ENCODE measurements around the gene MAGI2. TPM values are rescaled to one million over a fixed set of nuclear protein-coding genes. Genes with fewer than 3 reads are reported as not detected.

MAGI2 gene
- total RNA-seq, 2 experiments from 2014 or later: 0.03 to 0.17 TPM

GRCh38 chr7:78565784-78566183 lies 887.7 kb downstream of the MAGI2 start:
- TF ChIP-seq EZH2phosphoT487 (IDR thresholded peaks at IDR 0.05; ENCODE audit: borderline replicate concordance, low read depth, low read length) (no peak), CTCF (conservative IDR thresholded peaks at IDR 0.05; ENCODE audit: low read length) (no peak)
- Histone ChIP-seq H3K79me2 (ENCODE audit: insufficient read depth, low read depth, low read length) (no peaks in the 10 kb centered on the region), H3K9me3 (ENCODE audit: low read length) (no peaks in the 10 kb centered on the region), H4K20me1 (ENCODE audit: insufficient read depth, low read length) (no peaks in the 10 kb centered on the region), H3K36me3 (ENCODE audit: insufficient read depth, low read length) (no peaks in the 10 kb centered on the region), H3K9me2 (ENCODE audit: insufficient read depth, low read length) (no peaks in the 10 kb centered on the region), H3K27ac (ENCODE audit: low read depth, low read length, poor library complexity, severe bottlenecking) (no peak overlapping the region), H3K4me3 (ENCODE audit: low read depth, low read length, poor library complexity, severe bottlenecking) (no peak overlapping the region), H3K4me1 (ENCODE audit: insufficient read depth, low read length, poor library complexity, severe bottlenecking) (no peaks in the 10 kb centered on the region), H2AFZ (ENCODE audit: low read length) (no peak overlapping the region), H3K4me2 (ENCODE audit: low read length) (no peak overlapping the region)
- no peak for DNase-seq (ENCODE audit: low spot score)
- ChIA-PET POLR2A (interaction anchor here (0.6 kb wide), 1 partner anchor 39 kb away, joined by 6 read pairs; no protein-coding TSS in a partner anchor), CTCF (ENCODE audit: unreplicated experiment) (no interaction called here)
- intact Hi-C loops (cut with micrococcal nuclease; ENCODE audit: unreplicated experiment): no loop called here
- BruUV-seq (replicated peaks): no TSS peak

GRCh38 chr7:78563191-78563590 lies 890.3 kb downstream of the MAGI2 start:
- ChIA-PET POLR2A (interaction anchor here (0.6 kb wide), 1 partner anchor 499 kb away, joined by 3 read pairs; no protein-coding TSS in a partner anchor), CTCF (ENCODE audit: unreplicated experiment) (no interaction called here)
- intact Hi-C loops (cut with micrococcal nuclease; ENCODE audit: unreplicated experiment): no loop called here

More at GRCh38 chr7:78563191-78563590, 890.3 kb downstream of the MAGI2 start:
- TF ChIP-seq EZH2phosphoT487 (IDR thresholded peaks at IDR 0.05; ENCODE audit: borderline replicate concordance, low read depth, low read length) (no peak), CTCF (conservative IDR thresholded peaks at IDR 0.05; ENCODE audit: low read length) (no peak)
- H3K4me2 ChIP-seq (ENCODE audit: low read length): no peak overlapping the region
- no peak for DNase-seq (ENCODE audit: low spot score)
- no peaks in the 10 kb centered on the region for H3K4me1 ChIP-seq (ENCODE audit: insufficient read depth, low read length, poor library complexity, severe bottlenecking)
- no peak overlapping the region for H3K4me3 ChIP-seq (ENCODE audit: low read depth, low read length, poor library complexity, severe bottlenecking)
- BruUV-seq (replicated peaks): no TSS peak
- H3K9me2 ChIP-seq (ENCODE audit: insufficient read depth, low read length): no peaks in the 10 kb centered on the region
- H2AFZ ChIP-seq (ENCODE audit: low read length): no peak overlapping the region
- H3K27ac ChIP-seq (ENCODE audit: low read depth, low read length, poor library complexity, severe bottlenecking): no peak overlapping the region
- no peaks in the 10 kb centered on the region for H3K79me2 ChIP-seq (ENCODE audit: insufficient read depth, low read depth, low read length)
- no peaks in the 10 kb centered on the region for H4K20me1 ChIP-seq (ENCODE audit: insufficient read depth, low read length)
- H3K36me3 ChIP-seq (ENCODE audit: insufficient read depth, low read length): no peaks in the 10 kb centered on the region
- H3K9me3 ChIP-seq (ENCODE audit: low read length): no peaks in the 10 kb centered on the region
